K562 (cell line): ENCODE measurements around the gene REX1BD. TPM values are rescaled to one million over a fixed set of nuclear protein-coding genes. Genes with fewer than 3 reads are reported as not detected.

Experiments
- ARHGAP35 ChIP-seq: fragments of 450-650 bp; IDR thresholded peaks from 2 replicates; pipeline ENCODE4 v1.6.1; 2018; ENCODE audit not compliant: partially characterized antibody
- BRCA1 ChIP-seq, 2 experiments: fragments of 450-650 bp in 1 of 2; sonication (generic) in 1 of 2; formaldehyde crosslinking in 1 of 2; IDR thresholded peaks; 2 replicates each; pipeline versions ENCODE4 v1.5.0 to v1.6.1; 2017 to 2020; ENCODE audit warnings: mild to moderate bottlenecking in 1 of 2, missing genetic modification reagents in 1 of 2
- BRD9 ChIP-seq: fragments of 450-650 bp; IDR thresholded peaks from 2 replicates; pipeline ENCODE4 v1.6.1; 2018; ENCODE audit warnings: low read depth; ENCODE audit not compliant: partially characterized antibody
- CC2D1A ChIP-seq: fragments of 450-650 bp; IDR thresholded peaks from 2 replicates; pipeline ENCODE4 v1.6.1; 2017; ENCODE audit warnings: mild to moderate bottlenecking
- GATA2 ChIP-seq: sonication (generic); formaldehyde crosslinking; IDR thresholded peaks from 2 replicates; pipeline ENCODE4 v1.4.0; 2020; ENCODE audit warnings: mild to moderate bottlenecking, missing genetic modification reagents
- HDAC1 ChIP-seq, 2 experiments: fragments of 450-650 bp; IDR thresholded peaks; 2 replicates each; pipeline ENCODE4 v1.6.1; 2016 to 2017; ENCODE audit warnings: inconsistent platforms in 1 of 2, mild to moderate bottlenecking in 1 of 2, moderate library complexity in 1 of 2
- HLTF ChIP-seq: fragments of 450-650 bp; IDR thresholded peaks from 2 replicates; pipeline ENCODE4 v1.6.1; 2016
- KDM4B ChIP-seq, 2 experiments: fragments of 450-650 bp in 1 of 2; sonication (generic) in 1 of 2; IDR thresholded peaks; 2 replicates each; pipeline ENCODE4 v1.6.1; 2016 to 2017; ENCODE audit warnings: borderline replicate concordance in 2 of 2, antibody characterized with exemption in 1 of 2, low read depth in 1 of 2, mild to moderate bottlenecking in 1 of 2
- MLLT1 ChIP-seq, 2 experiments: fragments of 450-650 bp; IDR thresholded peaks; 2 replicates each; pipeline ENCODE4 v1.6.1; 2016
- MYC ChIP-seq, 2 experiments: fragments of 250-450 bp in 1 of 2; sonication (Bioruptor Pico) in 1 of 2; IDR thresholded peaks; 2 replicates each; pipeline versions ENCODE4 v1.5.1 to v1.6.1; 2012 to 2021; ENCODE audit warnings: low read depth in 2 of 2, borderline replicate concordance in 1 of 2, improper control_type of control experiment in 1 of 2, low read length in 1 of 2, mild to moderate bottlenecking in 1 of 2, moderate library complexity in 1 of 2
- SMARCE1 ChIP-seq: fragments of 450-650 bp; IDR thresholded peaks from 2 replicates; pipeline ENCODE4 v1.7.1; 2016; ENCODE audit warnings: mild to moderate bottlenecking
- VEZF1 ChIP-seq: fragments of 200-800 bp; sonication (Bioruptor generic); IDR thresholded peaks from 2 replicates; pipeline ENCODE4 v1.6.1; 2017; ENCODE audit warnings: missing genetic modification characterization, missing compliant biosample characterization
- WHSC1 ChIP-seq: IDR thresholded peaks from one replicate; pipeline ENCODE4 v1.6.1; 2012; ENCODE audit warnings: low read length, control low read depth, inconsistent platforms
- ZNF23 ChIP-seq: fragments of 250-450 bp; sonication (Bioruptor Pico); IDR thresholded peaks from 2 replicates; pipeline ENCODE4 v1.4.0; 2020; ENCODE audit warnings: mild to moderate bottlenecking
- ZNF232 ChIP-seq: sonication (generic); formaldehyde crosslinking; IDR thresholded peaks from 2 replicates; pipeline ENCODE4 v1.8.0; 2022; ENCODE audit warnings: mild to moderate bottlenecking, missing genetic modification reagents
- ZNF407 ChIP-seq: fragments of 450-650 bp; IDR thresholded peaks from 2 replicates; pipeline ENCODE4 v1.6.1; 2016; ENCODE audit warnings: low read depth
- ZNF77 ChIP-seq: fragments of 250-450 bp; sonication (Bioruptor Pico); IDR thresholded peaks from 2 replicates; pipeline ENCODE4 v1.5.0; 2020
- polyA plus RNA-seq, 8 experiments: library from polyadenylated mRNA; depleted of rRNA in 4 of 8; stranded (reverse) in 5 of 8; unstranded in 3 of 8; fragments of >200 nt; fragmentation: Nextera tagmentation in 2 of 8; fragmentation: Illumina TruSeq in 1 of 8; extraction: Ambion mirVana in 2 of 8; extraction: Trizol in 1 of 8; gene quantifications; 2 replicates each; pipeline versions ENCODE4 v1.2.1 to v1.2.3, GENCODE V29; 2011 to 2014; ENCODE audit warnings: inconsistent platforms in 1 of 8, missing spikeins in 1 of 8
- total RNA-seq, 7 experiments: library from RNA; depleted of rRNA in 6 of 7; stranded (reverse); fragments of >200 nt in 6 of 7; fragmentation: Illumina TruSeq in 2 of 7; extraction: Trizol in 2 of 7; gene quantifications; 2 replicates each; pipeline versions ENCODE4 v1.2.1 to v1.2.3, GENCODE V29; 2011 to 2021; ENCODE audit warnings: low replicate concordance in 1 of 7

The REX1BD gene
- total and polyA plus RNA-seq, 9 of the 15 experiments (the other 6 are each of a cell fraction or from before 2014, with no cell fraction given), result 1.9 to 136 (median 13.8) TPM

GRCh38 chr19:18636183-18636968 is 47.8 kb downstream of the REX1BD start (continued):
- TF ChIP-seq VEZF1, result 0 out of 2 replicates have a peak, but pooled peaks have one; percentile 77
- peak in 1 of 2 experiments; percentile 36; a peak in 1 of 4 replicates for TF ChIP-seq KDM4B (IDR thresholded peaks at IDR 0.05; ENCODE audit: borderline replicate concordance in 2 of 2, low read depth in 1 of 2)
- no peak for TF ChIP-seq WHSC1
- no peak for TF ChIP-seq BRCA1 (IDR thresholded peaks at IDR 0.05)
- no peak for TF ChIP-seq BRCA1 (CRISPR knock-in tag; IDR thresholded peaks at IDR 0.05)
- TF ChIP-seq CC2D1A, result peak; percentile 43; the same call in 1 of the 2 replicates
- TF ChIP-seq ARHGAP35, result no peak
- TF ChIP-seq MLLT1 (IDR thresholded peaks at IDR 0.05), result peak; percentile 81 to 86; a peak in 3 of 4 replicates
- peak in 1 of 2 experiments; percentile 81; a peak in 1 of 4 replicates for TF ChIP-seq HDAC1 (IDR thresholded peaks at IDR 0.05)
- TF ChIP-seq BRD9, result no peak
- no peak for TF ChIP-seq GATA2 (CRISPR knock-in tag)
- TF ChIP-seq ZNF407, result peak; percentile 26; the same call in 1 of the 2 replicates
- TF ChIP-seq ZNF77 (CRISPR knock-in tag), result no peak
- no peak for TF ChIP-seq ZNF23 (CRISPR knock-in tag)
- no peak for TF ChIP-seq ZNF232 (CRISPR knock-in tag)
- peak; percentile 23; the same call in 1 of the 2 replicates for TF ChIP-seq SMARCE1
- peak; percentile 25 for TF ChIP-seq MYC (IDR thresholded peaks at IDR 0.05; ENCODE audit: low read depth, low read length)
- TF ChIP-seq MYC (CRISPR knock-in tag; IDR thresholded peaks at IDR 0.05; ENCODE audit: borderline replicate concordance, low read depth), result no peak
- TF ChIP-seq HLTF, result peak; percentile 88
